SKM-1 treated with dmso at 0.1 percent for 144 hours (cell line): ENCODE measurements around the gene RPS27L.
"Not testable (repeated sequence)": the region's sequence is repeated elsewhere in the genome, so short reads cannot be mapped to it uniquely, and the experiment has no call there.

Experiments
- DNase-seq: peaks from one replicate; lab custom pipeline; 2025; ENCODE audit not compliant: unreplicated experiment; lab: John Stamatoyannopoulos, UW

RPS27L gene

DNA sequence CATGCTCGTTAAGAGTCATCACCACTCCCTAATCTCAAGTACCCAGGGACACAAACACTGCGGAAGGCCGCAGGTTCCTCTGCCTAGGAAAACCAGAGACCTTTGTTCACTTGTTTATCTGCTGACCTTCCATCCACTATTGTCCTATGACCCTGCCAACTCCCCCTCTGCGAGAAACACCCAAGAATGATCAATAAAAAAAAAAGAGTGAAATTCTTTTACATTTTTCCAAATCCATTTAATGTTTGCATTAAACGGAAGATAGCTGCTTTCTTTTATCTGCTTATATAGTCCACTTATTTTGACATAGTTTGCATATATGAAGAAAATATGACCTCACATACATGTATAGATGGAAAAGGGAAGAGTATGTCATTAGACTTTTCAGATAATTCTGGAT is 57.7 kb downstream of the RPS27L start:
- not testable (repeated sequence) for DNase-seq

- DNase-seq = not testable (repeated sequence)
These were observed 58.4 kb downstream of the RPS27L start for GRCh38 chr15:63098901-63099300.
